H1 (cell line): ENCODE data around the gene SDF2L1.

Experiments used
- CHD2 ChIP-seq: IDR thresholded peaks from 2 replicates; pipeline ENCODE4 v1.6.1; 2012; ENCODE audit warnings: low read length, improper control_type of control experiment
- CREB1 ChIP-seq: IDR thresholded peaks from 2 replicates; pipeline ENCODE4 v1.6.1; 2012; ENCODE audit warnings: inconsistent platforms
- EP300 ChIP-seq, 2 experiments: IDR thresholded peaks; 1 replicate in 1 of 2; 2 replicates in 1 of 2; pipeline ENCODE4 v1.6.1; 2011 to 2012; ENCODE audit warnings: low read depth in 2 of 2, low read length in 2 of 2, mild to moderate bottlenecking in 2 of 2, borderline replicate concordance in 1 of 2, inconsistent platforms in 1 of 2, moderate library complexity in 1 of 2
- FOSL1 ChIP-seq: IDR thresholded peaks from 2 replicates; pipeline ENCODE4 v1.6.1; 2011; ENCODE audit warnings: mild to moderate bottlenecking, low read depth, low read length, moderate library complexity; ENCODE audit not compliant: insufficient read depth
- GTF2F1 ChIP-seq: IDR thresholded peaks from 2 replicates; pipeline ENCODE4 v1.6.1; 2012; ENCODE audit warnings: low read depth, low read length, improper control_type of control experiment, borderline replicate concordance
- POLR2AphosphoS5 ChIP-seq: IDR thresholded peaks from 2 replicates; pipeline ENCODE4 v1.6.1; 2011; ENCODE audit warnings: low read depth, low read length
- SIX5 ChIP-seq: IDR thresholded peaks from 2 replicates; pipeline ENCODE4 v1.6.1; 2011; ENCODE audit warnings: mild to moderate bottlenecking, low read depth, low read length
- SP1 ChIP-seq: IDR thresholded peaks from 2 replicates; pipeline ENCODE4 v1.6.1; 2011; ENCODE audit warnings: low read depth, low read length
- SUZ12 ChIP-seq: fragments of 200-600 bp; sonication (generic); IDR thresholded peaks from 2 replicates; pipeline ENCODE4 v1.6.1; 2012; ENCODE audit warnings: mild to moderate bottlenecking, inconsistent platforms, low read length, moderate library complexity, mixed read lengths
- USF2 ChIP-seq: IDR thresholded peaks from 2 replicates; pipeline ENCODE4 v1.6.1; 2011; ENCODE audit warnings: low read length, improper control_type of control experiment
- TF ChIP-seq, protein P1 (sequence below), 3 experiments: IDR thresholded peaks; 1 replicate in 2 of 3; 2 replicates in 1 of 3; pipeline versions ENCODE4 v1.5.1 to v1.6.1; 2011; ENCODE audit warnings: low read length in 3 of 3, mild to moderate bottlenecking in 3 of 3, inconsistent platforms in 2 of 3, low read depth in 1 of 3, moderate library complexity in 1 of 3; ENCODE audit not compliant: insufficient read depth in 1 of 3; ENCODE audit errors: control extremely low read depth in 1 of 3
- TF ChIP-seq, protein P2 (sequence below): IDR thresholded peaks from 2 replicates; pipeline ENCODE4 v1.6.1; 2011; ENCODE audit warnings: low read depth, mild to moderate bottlenecking, low read length; ENCODE audit not compliant: insufficient read depth

GRCh38 chr22:21631025-21631424 lies 11.1 kb upstream of the SDF2L1 start:
- TF ChIP-seq POLR2AphosphoS5 (no peak), SP1 (no peak), CHD2 (no peak), GTF2F1 (no peak), EP300 (IDR thresholded peaks at IDR 0.05; ENCODE audit: borderline replicate concordance in 1 of 2, low read depth in 2 of 2, low read length in 2 of 2) (no peak), USF2 (no peak), CREB1 (no peak), SIX5 (no peak), SUZ12 (no peak), FOSL1 (no peak)
- TF ChIP-seq, protein P1, sequence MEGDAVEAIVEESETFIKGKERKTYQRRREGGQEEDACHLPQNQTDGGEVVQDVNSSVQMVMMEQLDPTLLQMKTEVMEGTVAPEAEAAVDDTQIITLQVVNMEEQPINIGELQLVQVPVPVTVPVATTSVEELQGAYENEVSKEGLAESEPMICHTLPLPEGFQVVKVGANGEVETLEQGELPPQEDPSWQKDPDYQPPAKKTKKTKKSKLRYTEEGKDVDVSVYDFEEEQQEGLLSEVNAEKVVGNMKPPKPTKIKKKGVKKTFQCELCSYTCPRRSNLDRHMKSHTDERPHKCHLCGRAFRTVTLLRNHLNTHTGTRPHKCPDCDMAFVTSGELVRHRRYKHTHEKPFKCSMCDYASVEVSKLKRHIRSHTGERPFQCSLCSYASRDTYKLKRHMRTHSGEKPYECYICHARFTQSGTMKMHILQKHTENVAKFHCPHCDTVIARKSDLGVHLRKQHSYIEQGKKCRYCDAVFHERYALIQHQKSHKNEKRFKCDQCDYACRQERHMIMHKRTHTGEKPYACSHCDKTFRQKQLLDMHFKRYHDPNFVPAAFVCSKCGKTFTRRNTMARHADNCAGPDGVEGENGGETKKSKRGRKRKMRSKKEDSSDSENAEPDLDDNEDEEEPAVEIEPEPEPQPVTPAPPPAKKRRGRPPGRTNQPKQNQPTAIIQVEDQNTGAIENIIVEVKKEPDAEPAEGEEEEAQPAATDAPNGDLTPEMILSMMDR (IDR thresholded peaks at IDR 0.05; ENCODE audit: control extremely low read depth in 1 of 3, insufficient read depth in 1 of 3, low read depth in 1 of 3, low read length in 3 of 3): no peak
- TF ChIP-seq, protein P2, sequence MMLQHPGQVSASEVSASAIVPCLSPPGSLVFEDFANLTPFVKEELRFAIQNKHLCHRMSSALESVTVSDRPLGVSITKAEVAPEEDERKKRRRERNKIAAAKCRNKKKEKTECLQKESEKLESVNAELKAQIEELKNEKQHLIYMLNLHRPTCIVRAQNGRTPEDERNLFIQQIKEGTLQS: no peak
